HFF-Myc (cell line): Measurements from ENCODE around the gene GAREM1.
"Not testable (repeated sequence)": the region's sequence is repeated elsewhere in the genome, so short reads cannot be mapped to it uniquely, and the experiment has no call there.

Source experiments
- DNase-seq: peaks from one replicate; pipeline ENCODE4 v3.0.0-alpha.2; 2011; ENCODE audit warnings: low read depth; ENCODE audit errors: extremely low read depth
- H3K4me3 ChIP-seq: replicated peaks from 2 replicates; pipeline ENCODE4 v1.5.1; 2011; ENCODE audit warnings: low read depth, mild to moderate bottlenecking, control low read depth, low read length
- TF ChIP-seq, protein P1 (sequence below): IDR thresholded peaks from 2 replicates; pipeline ENCODE4 v1.5.1; 2012; ENCODE audit warnings: mild to moderate bottlenecking, low read depth, low read length, control low read depth; ENCODE audit errors: missing control alignments

Gene GAREM1

DNA sequence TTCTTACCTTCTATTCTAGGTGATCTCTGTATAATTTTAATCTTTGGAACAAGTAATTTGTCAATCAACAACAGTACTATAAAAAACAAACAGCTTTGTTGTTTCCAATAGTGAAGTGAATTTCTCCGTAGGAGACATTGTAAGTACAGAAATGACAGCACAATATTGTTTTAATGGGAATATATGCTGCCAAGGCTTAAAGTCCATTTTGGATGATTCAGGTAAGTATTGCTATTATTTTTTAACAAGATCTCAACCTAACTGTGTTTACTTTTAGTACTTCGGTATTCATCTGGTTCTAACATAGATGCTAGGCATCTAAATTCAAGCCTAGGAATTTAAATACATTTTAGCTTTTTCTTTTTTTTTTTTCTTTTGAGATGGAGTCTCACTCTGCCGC is 175.1 kb downstream of the GAREM1 start:
- no peak for DNase-seq

DNA sequence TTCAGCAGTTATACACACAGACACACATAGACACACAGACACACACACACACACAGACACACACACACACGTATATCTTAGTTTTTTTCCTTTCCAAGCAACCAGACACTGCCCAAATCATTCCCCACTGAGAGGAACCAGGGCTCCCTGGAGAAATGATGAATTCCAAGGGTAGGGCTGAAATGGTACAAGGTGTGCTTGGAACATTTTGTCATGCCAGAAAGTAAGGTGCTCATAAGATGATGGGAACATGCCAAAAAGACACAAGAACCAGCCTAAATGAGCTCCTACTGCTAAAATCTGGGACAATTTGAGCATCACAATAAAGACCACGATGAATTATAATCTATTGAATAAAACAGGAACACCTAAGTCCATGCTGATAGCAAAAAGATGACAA is 177.6 kb downstream of the GAREM1 start:
- no peak for DNase-seq
- TF ChIP-seq, protein P1, sequence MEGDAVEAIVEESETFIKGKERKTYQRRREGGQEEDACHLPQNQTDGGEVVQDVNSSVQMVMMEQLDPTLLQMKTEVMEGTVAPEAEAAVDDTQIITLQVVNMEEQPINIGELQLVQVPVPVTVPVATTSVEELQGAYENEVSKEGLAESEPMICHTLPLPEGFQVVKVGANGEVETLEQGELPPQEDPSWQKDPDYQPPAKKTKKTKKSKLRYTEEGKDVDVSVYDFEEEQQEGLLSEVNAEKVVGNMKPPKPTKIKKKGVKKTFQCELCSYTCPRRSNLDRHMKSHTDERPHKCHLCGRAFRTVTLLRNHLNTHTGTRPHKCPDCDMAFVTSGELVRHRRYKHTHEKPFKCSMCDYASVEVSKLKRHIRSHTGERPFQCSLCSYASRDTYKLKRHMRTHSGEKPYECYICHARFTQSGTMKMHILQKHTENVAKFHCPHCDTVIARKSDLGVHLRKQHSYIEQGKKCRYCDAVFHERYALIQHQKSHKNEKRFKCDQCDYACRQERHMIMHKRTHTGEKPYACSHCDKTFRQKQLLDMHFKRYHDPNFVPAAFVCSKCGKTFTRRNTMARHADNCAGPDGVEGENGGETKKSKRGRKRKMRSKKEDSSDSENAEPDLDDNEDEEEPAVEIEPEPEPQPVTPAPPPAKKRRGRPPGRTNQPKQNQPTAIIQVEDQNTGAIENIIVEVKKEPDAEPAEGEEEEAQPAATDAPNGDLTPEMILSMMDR: no peak
- no peak overlapping the region for H3K4me3 ChIP-seq

More for the DNA sequence above, 175.1 kb downstream of the GAREM1 start:
- TF ChIP-seq, protein P1: no peak
- no peak overlapping the region for H3K4me3 ChIP-seq

DNA sequence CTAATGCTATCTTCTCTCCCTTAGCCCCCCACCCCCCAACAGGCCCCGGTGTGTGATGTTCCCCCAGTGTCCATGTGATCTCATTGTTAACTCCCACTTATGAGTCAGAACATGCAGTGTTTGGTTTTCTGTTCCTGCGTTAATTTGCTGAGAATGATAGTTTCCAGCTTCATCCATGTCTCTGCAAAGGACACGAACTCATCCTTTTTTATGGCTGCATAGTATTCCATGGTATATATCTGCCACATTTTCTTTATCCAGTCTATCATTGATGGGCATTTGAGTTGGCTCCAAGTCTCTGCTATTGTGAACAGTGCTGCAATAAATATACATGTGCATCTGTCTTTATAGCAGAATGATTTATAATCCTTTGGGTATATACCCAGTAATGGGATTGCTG is 179.1 kb downstream of the GAREM1 start:
- not testable (repeated sequence) for DNase-seq, H3K4me3 ChIP-seq

DNA sequence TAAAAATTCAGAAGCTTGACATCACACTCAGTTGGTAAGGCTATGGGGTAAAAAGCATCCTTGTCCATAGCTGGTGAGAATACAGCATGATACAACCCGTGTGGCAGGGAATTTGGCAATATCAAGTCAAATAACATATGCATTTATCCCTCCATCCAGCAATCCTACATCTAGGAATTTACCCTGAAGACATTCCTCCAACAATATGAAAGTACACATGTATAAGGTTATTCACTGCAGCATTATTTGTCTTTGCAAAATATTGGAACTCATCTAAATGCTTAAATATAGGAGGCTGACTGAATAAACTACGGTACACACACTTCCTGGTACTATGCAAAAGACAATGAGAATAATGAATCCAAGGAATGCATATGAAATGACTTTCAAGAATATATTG is 179.9 kb downstream of the GAREM1 start:
- TF ChIP-seq, protein P1: no peak
- DNase-seq: no peak
- H3K4me3 ChIP-seq: no peak overlapping the region

DNA sequence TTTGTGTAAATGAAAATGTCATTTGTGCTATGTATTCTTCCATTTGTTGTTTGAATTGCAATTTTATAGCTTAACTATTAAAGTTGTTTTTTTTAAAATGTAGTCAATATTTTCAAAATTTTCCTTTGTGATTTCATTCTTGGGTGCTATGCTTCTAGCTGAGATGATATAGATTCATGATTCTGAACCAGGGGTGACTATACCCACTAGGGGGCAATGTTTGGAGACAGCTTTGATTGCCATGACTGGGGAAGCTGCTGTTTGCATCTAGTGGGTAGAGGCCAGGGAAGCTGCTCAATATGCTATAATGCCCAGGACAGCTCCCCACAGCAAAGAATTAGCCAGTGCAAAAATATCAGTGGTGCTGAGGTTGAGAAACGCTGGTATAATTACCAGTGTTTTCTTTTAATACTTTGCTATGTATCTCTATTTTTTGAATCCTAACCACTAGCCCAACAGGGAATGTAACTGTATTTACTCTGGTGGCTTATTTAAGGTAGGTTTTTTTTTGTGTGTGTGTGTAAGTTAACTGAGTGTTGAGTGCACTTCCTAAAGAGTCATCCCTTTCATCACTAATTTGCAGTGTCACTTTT is 181.1 kb downstream of the GAREM1 start:
- TF ChIP-seq, protein P1: peak; percentile 75

DNA sequence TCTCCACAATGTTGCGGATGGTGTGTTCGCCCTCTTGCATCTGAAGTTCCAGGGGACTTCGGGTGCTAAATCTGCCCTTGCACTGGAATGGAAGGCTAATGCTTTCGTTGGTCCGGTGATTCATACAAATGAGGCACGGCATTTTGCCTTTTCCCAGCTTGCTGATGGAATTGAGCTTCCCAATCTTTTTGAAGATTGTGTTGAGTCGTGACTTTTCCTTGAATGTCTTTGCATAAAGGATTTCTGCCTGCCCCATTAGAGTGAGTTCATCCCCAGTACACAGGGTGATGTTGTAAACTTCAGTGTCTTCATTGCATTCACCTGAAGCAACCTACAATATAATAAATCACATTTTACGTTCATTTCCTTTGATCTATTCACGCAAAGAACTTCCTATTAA is 182.8 kb downstream of the GAREM1 start:
- TF ChIP-seq, protein P1: no peak
- no peak overlapping the region for H3K4me3 ChIP-seq
- no peak for DNase-seq

More for the DNA sequence above, 181.1 kb downstream of the GAREM1 start:
- DNase-seq: peak; percentile 56
- H3K4me3 ChIP-seq: no peak overlapping the region

DNA sequence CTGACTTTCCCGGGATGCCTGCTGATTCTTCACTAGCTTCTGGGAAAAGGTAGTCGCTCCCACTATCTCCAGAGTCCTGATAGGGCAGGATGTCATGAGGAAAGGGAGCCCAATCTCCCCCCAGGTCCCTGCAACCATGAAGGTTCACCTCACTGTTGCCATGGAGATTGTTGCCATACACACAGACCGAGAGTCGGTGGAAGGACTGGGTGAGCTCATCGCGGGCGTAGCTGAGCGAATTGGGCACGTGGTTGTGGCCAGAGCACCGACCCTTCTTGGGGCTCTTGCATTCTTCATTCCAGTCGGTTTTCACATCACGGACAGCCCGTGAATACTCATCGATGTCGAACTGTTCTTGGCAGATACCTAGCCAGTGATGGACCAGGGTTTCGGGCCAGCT is 183.4 kb downstream of the GAREM1 start:
- TF ChIP-seq, protein P1: no peak
- H3K4me3 ChIP-seq: no peak overlapping the region
- no peak for DNase-seq
